ENCODE measurements around the gene RECQL5. TPM values are rescaled to one million over a fixed set of nuclear protein-coding genes. Genes with fewer than 3 reads are reported as not detected.

Gene RECQL5
- total and polyA plus RNA-seq, 2 experiments from 2014 or later = 23.1 to 44.4 TPM

DNA sequence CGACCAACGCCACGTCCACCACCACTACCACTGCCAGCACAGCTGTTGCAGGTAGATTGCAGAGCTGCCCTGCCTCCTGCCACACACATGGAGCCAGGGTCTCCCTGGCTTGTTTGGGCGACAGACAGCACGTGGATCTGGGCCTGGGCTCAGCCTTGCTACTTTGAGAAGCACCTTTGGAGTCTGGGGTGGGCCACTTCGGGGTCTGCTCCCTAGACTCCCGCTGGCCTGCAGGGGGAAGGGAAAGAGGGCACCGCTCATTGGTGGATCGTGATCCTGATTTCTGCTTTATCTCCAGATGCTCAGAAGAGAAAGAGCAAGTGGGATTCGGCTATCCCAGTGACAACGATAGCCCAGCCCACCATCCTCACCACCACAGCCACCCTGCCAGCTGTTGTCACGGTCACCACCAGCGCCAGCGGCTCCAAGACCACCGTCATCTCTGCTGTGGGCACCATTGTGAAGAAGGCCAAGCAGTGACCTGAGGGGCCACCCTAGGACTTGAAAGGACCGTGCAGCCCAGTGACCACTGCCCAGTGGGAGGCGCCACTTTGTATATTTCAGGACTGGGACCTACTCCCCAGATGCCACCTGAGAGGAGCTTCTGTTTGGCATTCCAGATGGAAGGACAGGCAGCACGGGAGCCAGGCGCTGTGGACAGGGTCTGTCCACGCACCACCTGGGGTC is 39.2 kb upstream of the RECQL5 start:
- no peak overlapping the region for H2AFZ ChIP-seq

DNA sequence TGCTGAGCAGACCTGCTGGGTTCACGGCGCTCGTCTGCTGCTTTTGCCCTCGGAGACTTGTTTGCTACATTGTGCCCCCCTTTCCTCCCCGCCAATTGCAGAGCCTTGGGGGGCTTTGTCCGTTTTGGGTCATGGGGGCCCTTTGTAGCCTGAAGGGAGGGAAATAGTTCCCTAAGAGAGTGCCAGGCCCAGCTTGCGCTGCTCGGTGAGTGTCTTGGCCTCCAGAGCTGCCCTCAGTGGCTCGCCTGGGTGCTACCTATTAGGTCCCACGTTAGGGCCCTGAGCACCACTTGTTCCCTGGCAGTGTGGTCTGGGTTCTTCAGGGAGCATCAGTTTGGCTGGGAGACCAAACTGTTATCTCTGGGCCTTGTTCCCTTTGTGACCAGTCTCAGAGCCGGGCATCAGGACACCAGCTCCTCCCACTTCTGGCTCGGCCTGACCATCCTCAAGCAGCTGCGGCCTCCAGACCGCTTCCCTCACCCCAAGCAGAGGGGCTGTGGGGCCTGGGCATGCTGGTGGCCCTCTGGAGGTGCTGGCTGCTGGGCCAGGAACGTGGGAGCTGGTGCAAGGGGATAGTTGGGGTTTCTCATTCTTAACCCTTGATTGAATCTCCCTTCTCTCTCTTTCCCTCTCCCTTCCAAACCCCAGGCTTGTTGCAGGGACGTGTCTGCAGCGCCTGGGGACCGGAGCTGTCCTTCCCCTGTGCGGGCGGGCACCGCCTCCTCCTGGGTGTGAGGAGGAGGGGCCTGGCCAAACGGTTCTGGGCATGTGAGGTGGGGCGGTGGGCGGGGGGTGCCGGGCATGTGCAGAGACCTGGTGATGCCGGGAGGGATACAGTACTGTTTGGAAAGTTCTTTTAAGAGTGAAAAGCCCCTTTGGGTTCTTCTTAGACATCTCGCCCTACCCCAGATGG is 38.3 kb upstream of the RECQL5 start:
- H3K4me3 ChIP-seq = no peak overlapping the region
- no peak for DNase-seq (ENCODE audit: low spot score)
- H3K79me2 ChIP-seq = no peaks in the 10 kb centered on the region
- H3K9me2 ChIP-seq (replicated peaks; ENCODE audit: insufficient read depth) = no peaks in the 10 kb centered on the region
- peaks cover 7% of the 10 kb centered on the region for H3K4me1 ChIP-seq (ENCODE audit: insufficient read depth)
- H3K27ac ChIP-seq = no peak overlapping the region
- TF ChIP-seq EZH2 (IDR thresholded peaks at IDR 0.05; ENCODE audit: borderline replicate concordance) (no peak), EZH2phosphoT487 (IDR thresholded peaks at IDR 0.05; ENCODE audit: low read depth, severe bottlenecking, unreplicated experiment) (no peak)
- TF ChIP-seq, protein P1, sequence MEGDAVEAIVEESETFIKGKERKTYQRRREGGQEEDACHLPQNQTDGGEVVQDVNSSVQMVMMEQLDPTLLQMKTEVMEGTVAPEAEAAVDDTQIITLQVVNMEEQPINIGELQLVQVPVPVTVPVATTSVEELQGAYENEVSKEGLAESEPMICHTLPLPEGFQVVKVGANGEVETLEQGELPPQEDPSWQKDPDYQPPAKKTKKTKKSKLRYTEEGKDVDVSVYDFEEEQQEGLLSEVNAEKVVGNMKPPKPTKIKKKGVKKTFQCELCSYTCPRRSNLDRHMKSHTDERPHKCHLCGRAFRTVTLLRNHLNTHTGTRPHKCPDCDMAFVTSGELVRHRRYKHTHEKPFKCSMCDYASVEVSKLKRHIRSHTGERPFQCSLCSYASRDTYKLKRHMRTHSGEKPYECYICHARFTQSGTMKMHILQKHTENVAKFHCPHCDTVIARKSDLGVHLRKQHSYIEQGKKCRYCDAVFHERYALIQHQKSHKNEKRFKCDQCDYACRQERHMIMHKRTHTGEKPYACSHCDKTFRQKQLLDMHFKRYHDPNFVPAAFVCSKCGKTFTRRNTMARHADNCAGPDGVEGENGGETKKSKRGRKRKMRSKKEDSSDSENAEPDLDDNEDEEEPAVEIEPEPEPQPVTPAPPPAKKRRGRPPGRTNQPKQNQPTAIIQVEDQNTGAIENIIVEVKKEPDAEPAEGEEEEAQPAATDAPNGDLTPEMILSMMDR (IDR thresholded peaks at IDR 0.05; ENCODE audit: poor library complexity) = no peak
- 93% methylated on average over 24 of the region's 27 CpGs for WGBS (ENCODE audit: low lambda C conversion rate, missing lambda C conversion rate)
- H2AFZ ChIP-seq = no peak overlapping the region
- no peaks in the 10 kb centered on the region for H3K9me3 ChIP-seq (ENCODE audit: low read depth)
- H4K20me1 ChIP-seq (ENCODE audit: insufficient read depth, poor library complexity, severe bottlenecking) = no peaks in the 10 kb centered on the region
- H3K27me3 ChIP-seq = no peaks in the 10 kb centered on the region
- H3K4me2 ChIP-seq = no peak overlapping the region
- H3K36me3 ChIP-seq (replicated peaks; ENCODE audit: insufficient read depth, low read depth) = peaks cover 6% of the 10 kb centered on the region

More for the DNA sequence above, 39.2 kb upstream of the RECQL5 start:
- Histone ChIP-seq H3K27ac (no peak overlapping the region), H3K9me2 (replicated peaks; ENCODE audit: insufficient read depth) (no peaks in the 10 kb centered on the region), H3K79me2 (no peaks in the 10 kb centered on the region), H3K27me3 (no peaks in the 10 kb centered on the region), H3K36me3 (replicated peaks; ENCODE audit: insufficient read depth, low read depth) (peaks cover 6% of the 10 kb centered on the region), H3K4me2 (no peak overlapping the region), H3K4me1 (ENCODE audit: insufficient read depth) (no peaks in the 10 kb centered on the region), H3K4me3 (no peak overlapping the region), H3K9me3 (ENCODE audit: low read depth) (no peaks in the 10 kb centered on the region), H4K20me1 (ENCODE audit: insufficient read depth, poor library complexity, severe bottlenecking) (no peaks in the 10 kb centered on the region)
- TF ChIP-seq EZH2 (IDR thresholded peaks at IDR 0.05; ENCODE audit: borderline replicate concordance) (no peak), EZH2phosphoT487 (IDR thresholded peaks at IDR 0.05; ENCODE audit: low read depth, severe bottlenecking, unreplicated experiment) (no peak)
- TF ChIP-seq, protein P1 (IDR thresholded peaks at IDR 0.05; ENCODE audit: poor library complexity) = no peak
- WGBS (ENCODE audit: low lambda C conversion rate, missing lambda C conversion rate) = 96% methylated on average over 20 of the region's 20 CpGs
- DNase-seq (ENCODE audit: low spot score) = no peak

DNA sequence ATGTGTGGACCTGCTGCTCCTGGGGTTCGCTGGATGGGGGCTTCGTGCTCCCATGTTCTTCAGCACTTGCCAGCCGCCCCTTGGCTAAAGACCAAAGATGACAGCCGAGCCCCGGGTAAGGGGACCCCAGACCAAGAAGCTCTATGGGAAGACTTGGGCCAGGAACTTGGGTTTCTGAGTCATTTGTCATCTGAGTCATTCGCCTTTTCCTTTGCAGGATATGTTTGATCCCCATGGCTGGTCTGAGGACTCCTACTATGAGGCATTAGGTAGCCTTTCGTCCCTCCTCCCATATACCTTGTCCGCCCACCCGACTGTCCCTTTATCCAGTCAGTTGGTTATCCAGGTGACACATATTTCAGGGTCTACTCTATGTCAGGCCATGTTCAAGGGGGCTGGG is 36.6 kb upstream of the RECQL5 start:
- H3K4me1 ChIP-seq (ENCODE audit: insufficient read depth) = peaks cover 19% of the 10 kb centered on the region
- H3K27ac ChIP-seq = no peak overlapping the region

More for the DNA sequence above, 36.6 kb upstream of the RECQL5 start:
- Histone ChIP-seq H2AFZ (no peak overlapping the region), H3K79me2 (peaks cover 4% of the 10 kb centered on the region), H3K27me3 (no peaks in the 10 kb centered on the region), H3K9me2 (replicated peaks; ENCODE audit: insufficient read depth) (no peaks in the 10 kb centered on the region), H4K20me1 (ENCODE audit: insufficient read depth, poor library complexity, severe bottlenecking) (no peaks in the 10 kb centered on the region), H3K4me2 (no peak overlapping the region), H3K36me3 (replicated peaks; ENCODE audit: insufficient read depth, low read depth) (peaks cover 6% of the 10 kb centered on the region), H3K9me3 (ENCODE audit: low read depth) (no peaks in the 10 kb centered on the region), H3K4me3 (no peak overlapping the region)
- no peak for TF ChIP-seq EZH2 (IDR thresholded peaks at IDR 0.05; ENCODE audit: borderline replicate concordance)
- TF ChIP-seq, protein P1 (IDR thresholded peaks at IDR 0.05; ENCODE audit: poor library complexity) = no peak
- no peak for TF ChIP-seq EZH2phosphoT487 (IDR thresholded peaks at IDR 0.05; ENCODE audit: low read depth, severe bottlenecking, unreplicated experiment)
- no peak for DNase-seq (ENCODE audit: low spot score)
- WGBS (ENCODE audit: low lambda C conversion rate, missing lambda C conversion rate) = 98% methylated on average over 9 of the region's 9 CpGs
